GM19467 (cell line): ENCODE data around the gene INPP5K.
"Not testable (repeated sequence)": the region's sequence is repeated elsewhere in the genome, so short reads cannot be mapped to it uniquely, and the experiment has no call there.

Experiments
- ATAC-seq: cut with Tn5 transposase; IDR thresholded peaks from one replicate; pipeline ENCODE4 v1.9.1; 2021; ENCODE audit warnings: mild to moderate bottlenecking, moderate library complexity; ENCODE audit not compliant: unreplicated experiment

Gene INPP5K

GRCh38 chr17:1469231-1469852, 47.1 kb downstream of the INPP5K start:
- ATAC-seq, result no peak

GRCh38 chr17:1467898-1468492, 48.4 kb downstream of the INPP5K start:
- no peak for ATAC-seq

GRCh38 chr17:1467258-1467657, 49.2 kb downstream of the INPP5K start:
- no peak for ATAC-seq

GRCh38 chr17:1464186-1464585, 52.2 kb downstream of the INPP5K start:
- ATAC-seq, result no peak

- no peak for ATAC-seq
These were observed 54.0 kb downstream of the INPP5K start for GRCh38 chr17:1462164-1463112.

- ATAC-seq, result no peak
These were observed 55.0 kb downstream of the INPP5K start for GRCh38 chr17:1461198-1461944.

DNA sequence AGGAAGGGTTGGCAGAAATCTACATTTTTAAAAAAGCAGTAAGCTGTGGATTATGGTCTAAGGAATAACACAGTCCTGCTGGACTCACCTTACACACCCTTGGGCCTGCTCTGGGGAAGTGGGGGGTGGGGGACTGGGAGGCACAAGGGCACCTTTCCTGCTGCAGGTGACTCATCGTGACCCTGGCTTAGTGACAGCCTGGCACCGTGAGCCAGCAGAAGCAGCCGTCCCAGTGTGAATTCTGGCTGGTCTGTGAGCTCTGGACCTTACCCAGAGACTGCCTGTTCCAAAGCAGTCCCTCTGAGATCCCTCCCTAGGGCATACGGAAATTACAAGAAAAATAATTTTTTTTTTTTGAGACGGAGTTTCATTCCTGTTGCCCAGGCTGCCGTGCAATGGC, 56.2 kb downstream of the INPP5K start:
- ATAC-seq, result no peak

DNA sequence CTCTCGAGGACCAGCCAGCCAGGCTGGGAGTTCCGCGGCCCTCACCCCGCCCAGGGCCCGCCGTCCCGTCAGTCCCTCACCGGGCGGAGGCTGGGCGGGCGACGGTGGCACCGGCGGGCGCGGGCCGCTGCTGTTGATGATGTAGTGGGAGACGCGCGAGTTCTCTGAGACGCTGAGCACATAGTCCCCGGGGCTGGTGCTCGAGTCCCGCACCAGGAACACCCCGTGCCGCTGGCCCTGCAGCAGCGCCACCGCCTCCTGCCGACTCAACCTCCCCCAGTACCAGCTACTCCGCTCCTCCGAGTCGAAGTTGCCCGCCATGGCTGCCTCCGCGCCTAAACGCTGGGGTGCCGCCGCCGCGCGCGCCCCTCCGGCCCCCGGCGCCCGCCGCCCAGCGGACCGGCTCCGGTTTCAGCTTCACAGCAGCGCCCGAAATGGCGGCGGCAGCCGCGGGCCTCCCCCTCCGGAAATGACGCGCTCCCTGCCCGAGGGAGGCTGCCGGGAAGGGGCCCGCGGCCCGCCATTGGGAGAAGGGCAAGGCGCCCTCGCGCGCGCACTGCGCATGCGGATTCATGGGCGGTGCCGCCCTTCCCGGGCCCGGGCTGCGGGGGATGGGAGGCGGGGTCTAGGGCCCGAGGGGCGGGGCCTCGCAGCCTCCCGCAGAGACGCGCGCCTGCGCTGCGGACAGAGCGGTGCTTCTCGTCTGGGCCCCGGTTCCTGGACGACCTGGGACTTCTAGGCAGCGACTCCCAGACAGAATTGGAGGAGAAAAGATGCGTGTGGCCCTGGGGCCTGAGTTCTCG, 60.4 kb downstream of the INPP5K start, which contains the start of gene CRK:
TSS of gene CRK (minus strand) at position 436 of the 803 bp plus-strand sequence. CDS start at position 321, 115 bp downstream.
- peak; percentile 86 for ATAC-seq

DNA sequence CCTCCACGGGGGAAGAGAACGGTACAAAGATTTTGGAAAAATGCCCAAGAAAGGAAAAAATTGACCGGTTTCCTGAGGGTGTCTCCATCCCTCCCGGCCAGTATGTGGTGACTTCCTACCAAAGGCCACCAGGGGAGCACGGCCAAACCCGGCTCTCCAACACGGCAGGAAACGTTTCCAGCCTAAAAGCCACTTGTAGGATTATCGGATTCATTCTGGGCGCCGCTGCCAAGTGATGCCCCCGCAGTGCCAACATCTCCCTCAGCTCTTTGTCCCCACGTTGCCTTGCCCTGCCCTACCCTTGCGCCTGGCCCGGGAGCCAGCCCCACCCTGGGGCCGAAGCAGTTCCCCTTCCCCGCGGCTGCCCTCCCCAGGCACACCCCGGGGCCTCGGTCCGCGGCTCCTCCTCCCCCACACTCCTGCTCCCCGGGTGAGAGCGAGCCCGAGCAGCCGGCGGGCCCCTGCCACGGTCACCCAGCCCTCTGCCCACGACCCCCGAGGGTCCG, 61.1 kb downstream of the INPP5K start:
- peak; percentile 19 for ATAC-seq

DNA sequence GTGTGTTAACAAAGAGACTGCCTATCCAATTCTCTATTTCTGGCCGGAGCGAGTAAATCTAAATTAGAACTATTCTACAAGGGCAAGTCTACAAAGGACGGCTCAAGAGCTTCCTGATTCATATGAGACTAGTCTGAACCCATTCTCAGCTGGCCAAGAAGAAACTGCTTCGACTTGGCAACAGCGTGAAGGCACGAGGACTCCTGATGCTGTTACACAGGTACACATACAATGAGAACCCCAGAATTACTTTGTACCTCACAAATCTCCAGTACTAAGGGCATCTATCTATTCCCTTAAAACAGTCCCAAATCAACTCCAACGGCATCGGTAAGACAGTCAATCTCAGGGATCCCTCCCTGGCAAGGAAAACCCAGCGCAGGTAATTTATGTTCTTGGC, 61.9 kb downstream of the INPP5K start:
- no peak for ATAC-seq

DNA sequence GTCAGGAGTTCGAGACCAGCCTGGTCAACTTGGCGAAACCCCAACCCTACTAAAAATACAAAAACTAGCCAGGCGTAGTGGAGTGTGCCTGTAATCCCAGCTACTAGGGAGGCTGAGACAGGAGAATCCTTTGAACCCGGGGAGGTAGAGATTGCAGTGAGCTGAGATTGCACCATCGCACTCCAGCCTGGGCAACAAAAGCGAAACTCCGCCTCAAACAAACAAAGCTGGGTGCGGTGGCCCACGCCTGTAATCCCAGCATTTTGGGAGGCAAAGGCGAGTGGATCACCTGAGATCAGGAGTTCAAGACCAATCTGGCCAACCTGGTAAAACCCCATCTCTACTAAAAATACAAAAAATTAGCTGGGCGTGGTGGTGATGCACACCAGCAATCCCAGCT, 62.7 kb downstream of the INPP5K start:
- ATAC-seq, result not testable (repeated sequence)

DNA sequence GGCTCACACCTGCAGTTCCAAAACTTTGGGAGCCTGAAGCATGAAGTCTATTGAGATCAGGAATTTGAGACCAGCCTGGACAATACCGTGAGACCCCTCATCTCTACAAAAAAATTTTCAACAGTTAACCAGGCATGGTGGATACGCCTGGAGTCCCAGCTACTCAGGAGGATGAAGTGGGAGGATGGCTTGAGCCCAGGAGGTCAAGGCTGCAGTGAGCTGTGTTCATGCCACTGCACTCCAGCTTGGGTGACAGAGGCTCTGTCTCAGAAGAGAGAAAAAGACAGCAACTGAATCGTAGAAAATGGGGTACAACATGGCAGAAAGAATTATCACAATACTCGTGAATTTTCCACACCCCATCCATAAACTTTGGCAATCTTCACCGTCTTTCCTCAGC, 63.6 kb downstream of the INPP5K start:
- ATAC-seq, result no peak

DNA sequence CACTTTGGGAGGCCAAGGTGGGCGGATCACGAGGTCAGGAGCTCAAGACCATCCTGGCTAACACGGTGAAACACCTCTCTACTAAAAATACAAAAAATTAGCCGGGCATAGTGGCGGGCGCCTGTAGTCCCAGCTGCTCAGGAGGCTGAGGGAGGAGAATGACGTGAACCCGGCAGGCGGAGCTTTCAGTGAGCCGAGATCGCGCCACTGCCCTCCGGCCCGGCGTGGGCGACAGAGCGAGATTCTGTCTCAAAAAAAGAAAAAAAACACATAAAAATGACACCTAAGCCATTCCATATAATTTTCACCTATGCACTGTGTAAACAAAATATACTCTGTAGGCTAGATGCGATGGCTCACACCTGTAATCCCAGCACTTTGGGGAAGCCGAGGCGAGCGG, 66.2 kb downstream of the INPP5K start:
- ATAC-seq, result not testable (repeated sequence)

GRCh38 chr17:1449412-1449967, 66.9 kb downstream of the INPP5K start:
- no peak for ATAC-seq

- no peak for ATAC-seq
These were observed 69.4 kb downstream of the INPP5K start for GRCh38 chr17:1447052-1447451.

- no peak for ATAC-seq
These were observed 70.2 kb downstream of the INPP5K start for GRCh38 chr17:1446201-1446600.

DNA sequence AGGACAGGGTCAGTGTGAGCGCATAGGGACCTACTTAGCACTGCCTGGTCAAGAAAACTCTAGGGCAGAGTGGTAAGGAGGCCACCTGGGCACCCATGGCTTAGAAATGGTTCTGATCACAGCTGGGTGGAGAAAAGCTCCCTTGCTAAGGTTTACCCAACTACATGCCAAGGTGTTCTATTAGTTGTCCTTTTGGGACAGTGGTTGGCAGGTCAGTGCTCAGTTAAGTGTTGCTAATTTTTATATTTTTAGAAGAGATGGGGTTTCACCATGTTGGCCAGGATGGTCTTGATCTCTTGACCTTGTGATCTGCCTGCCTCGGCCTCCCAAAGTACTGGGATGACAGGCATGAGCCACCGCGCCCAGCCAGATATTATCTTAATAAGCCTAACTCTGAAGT, 70.7 kb downstream of the INPP5K start:
- not testable (repeated sequence) for ATAC-seq
